CD4-positive, alpha-beta T cell treated with Interleukin-1 beta for 1 hour (primary cell): ENCODE measurements around the gene ENDOV.
A peak's percentile ranks its signal among the peaks of the same experiment; 100 is the strongest.
"Not testable (repeated sequence)": the region's sequence is repeated elsewhere in the genome, so short reads cannot be mapped to it uniquely, and the experiment has no call there.

Source experiments
- DNase-seq, 2 donors: peaks; one replicate each; pipeline ENCODE4 v3.0.0-alpha.2; 2020 to 2022

The ENDOV gene

DNA sequence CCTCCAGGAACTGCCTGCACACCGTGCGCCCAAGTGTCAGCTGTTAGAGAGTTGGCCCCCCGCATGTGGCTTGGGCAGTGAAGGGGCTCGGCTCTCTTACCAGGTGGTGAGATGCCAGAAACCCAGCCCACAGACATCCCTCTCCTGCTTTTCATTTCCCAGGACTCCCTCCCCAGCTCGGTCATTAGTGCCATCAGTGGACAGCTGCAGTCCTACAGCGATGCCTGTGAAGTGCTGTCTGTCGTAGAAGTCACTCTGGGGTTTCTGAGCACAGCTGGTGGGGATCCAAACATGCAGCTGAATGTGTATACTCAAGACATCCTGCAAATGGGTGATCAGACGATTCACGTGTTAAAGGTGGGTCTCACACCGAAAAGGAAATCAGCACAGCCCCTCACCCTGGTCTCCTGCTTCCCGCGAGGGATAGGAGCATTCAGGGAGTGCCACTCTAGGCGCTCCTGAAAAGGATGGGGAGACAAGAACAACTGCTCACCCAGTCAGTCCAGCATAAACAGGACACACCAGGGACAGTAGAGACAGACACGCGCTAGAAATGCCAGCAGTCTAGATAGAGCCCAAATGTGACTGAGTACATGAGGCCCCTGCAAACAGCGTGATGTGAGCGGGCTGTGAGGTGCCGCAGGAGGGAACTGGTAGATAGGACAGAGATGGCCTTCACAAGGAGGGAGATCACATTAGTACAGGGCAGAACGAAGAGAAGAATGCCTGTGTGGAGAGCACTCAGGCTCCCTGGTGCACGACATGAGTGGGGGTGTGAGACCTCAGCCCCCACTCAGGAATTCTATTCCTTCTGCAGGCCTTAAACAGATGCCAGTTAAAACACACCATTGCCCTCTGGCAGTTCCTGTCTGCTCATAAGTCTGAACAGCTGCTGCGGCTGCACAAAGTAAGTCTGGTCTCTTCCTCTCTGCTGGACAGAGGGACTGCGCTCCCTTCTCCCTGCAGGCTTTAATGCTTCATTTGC lies 25.7 kb upstream of the ENDOV start:
- DNase-seq, result no peak

DNA sequence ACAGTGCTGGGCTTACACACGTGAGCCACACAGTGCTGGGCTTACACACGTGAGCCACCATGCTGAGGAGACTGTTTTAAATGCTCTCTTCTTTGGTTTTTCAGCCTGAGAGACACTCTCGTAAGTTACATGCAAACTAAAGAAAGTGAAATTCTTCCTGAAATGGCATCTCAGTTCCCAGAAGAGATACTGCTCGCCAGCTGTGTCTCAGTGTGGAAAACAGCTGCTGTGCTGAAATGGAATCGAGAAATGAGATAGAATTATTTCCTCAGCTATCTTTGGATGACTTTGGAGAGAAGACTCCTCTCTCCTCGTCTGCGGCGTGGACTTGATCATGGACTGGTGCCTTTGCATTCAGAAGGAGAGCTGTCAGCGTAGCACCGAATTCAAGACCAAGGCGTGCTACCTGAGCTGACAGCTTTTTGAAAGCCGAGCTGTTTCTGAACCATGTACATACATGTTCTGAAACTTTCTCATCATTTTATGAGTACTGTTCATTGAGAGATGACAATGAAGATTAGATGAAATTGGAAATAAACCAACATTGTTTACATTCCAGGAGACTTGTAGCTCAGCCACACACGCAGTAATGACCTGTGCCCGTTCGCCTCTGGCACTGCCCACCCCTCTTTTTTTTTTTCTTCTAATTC lies 21.6 kb upstream of the ENDOV start:
- DNase-seq, result no peak

DNA sequence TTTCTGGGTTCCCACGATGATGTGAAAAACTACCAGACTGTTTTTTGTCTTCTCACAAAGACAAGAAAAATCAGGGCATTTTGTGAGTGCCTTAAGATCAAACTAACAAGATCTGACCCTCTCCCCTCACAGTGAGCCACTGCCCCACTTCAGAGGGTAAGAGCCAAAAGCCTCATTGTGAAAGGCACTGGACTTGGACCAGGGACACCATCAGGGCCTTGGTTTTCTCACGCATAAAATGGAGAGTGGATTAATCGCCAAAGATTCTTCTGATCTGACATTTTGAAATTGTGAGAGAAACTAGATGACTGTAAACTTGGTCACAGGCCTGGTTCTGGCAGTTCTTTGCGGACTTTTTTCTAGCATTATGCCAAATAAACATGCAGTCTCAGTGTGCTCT lies 21.0 kb upstream of the ENDOV start:
- no peak for DNase-seq

DNA sequence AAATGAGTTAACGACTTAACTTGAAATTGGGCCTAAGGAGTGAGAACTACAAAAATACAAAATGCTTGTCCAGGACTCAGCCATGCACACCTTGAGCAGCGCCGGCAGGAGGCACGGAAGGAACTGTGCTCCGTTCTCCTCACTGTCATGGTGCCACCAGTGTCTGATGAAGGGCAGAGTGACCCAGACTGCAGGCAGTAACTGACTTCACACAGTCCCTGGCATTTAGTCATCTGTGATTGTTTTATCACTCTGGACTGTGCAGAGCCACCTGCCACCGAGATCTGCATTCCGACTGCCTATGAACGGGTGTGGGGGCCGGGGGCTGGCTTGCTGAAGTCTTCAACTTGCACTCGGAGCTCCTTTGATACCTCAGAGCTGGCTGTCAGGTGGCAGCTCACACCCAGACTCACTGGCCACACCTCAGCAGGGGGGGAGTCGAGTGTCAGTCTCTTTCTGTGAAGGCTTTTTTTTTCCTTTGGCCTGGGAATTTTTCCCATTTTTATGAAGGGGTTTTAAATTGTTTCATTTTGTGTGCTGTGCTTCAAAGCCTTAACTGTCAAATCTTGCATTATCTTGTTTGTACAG lies 20.2 kb upstream of the ENDOV start:
- no peak for DNase-seq

DNA sequence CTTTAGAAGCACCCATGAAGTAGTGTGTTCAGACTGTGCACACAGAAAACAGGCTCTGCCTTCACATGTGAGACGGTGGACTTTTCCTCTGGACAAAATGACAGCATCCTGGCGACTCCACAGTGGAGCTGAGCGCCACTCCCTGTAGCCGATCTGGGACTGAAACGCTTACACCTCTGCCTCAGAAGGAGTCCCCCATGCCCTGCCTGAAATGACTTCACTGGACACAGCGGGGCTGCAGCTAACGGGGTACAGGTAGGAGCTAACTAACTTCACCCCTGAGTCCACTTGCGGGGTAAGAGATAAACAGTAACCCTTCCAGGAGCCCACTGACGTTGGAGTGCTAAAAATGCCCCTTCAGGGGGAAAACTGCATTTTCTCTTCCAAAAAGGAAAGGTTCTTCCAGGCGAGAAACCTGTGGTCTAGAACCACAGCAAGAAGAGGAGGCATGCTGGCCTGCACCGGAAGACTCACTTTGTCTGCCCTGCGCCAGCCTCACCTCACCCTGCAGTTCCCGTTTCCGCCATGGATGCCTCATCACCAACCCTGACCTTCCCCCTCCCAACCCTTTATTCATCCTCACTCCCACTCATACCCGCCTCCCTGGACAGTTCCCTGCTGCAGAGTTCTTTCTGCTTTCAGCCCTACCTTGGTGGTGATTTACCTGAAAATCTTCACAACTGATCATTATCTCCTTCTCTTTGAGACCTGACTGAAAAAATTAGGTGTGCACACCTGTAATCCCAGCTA lies 19.4 kb upstream of the ENDOV start:
- DNase-seq, result no peak

DNA sequence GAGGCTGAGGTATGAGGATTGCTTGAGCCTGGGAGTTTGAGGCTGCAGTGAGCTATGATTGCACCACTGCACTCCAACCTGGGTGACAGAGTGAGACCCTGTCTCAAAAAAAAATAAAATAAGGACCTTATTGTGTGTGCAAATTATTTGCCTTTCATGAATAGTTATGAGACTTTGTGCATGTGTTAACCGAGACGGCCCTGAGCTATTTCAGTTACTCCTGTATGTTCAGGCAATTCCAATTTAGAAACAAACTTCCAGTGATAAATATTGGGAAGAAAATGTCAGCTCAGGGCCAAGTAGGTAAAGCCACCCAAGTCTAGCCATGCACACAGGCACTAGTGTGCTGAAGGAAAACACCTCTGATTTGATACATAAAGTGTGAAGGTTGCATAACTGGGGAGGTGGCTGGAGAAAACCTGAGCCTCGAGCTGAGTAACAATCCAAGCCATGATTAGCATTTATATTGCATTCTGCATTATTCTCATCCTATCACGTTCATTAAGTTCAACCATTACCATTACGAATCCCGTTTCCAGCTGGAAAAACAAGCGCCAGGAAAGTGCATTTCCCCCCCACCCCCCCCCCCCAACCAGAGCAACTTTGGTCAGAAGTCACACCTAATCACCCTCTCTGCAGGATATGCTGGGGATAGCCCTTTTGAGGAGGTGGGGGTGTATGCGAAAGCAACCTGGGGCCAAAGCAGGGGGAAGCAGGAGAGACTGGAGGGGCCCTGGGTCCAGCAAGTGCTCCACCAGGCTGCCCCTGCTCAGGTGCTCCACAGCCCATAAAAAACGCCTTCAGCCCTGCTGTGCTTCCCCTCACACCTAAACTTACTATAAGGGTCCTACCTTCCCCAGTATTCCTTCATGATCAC lies 18.6 kb upstream of the ENDOV start:
- no peak for DNase-seq

DNA sequence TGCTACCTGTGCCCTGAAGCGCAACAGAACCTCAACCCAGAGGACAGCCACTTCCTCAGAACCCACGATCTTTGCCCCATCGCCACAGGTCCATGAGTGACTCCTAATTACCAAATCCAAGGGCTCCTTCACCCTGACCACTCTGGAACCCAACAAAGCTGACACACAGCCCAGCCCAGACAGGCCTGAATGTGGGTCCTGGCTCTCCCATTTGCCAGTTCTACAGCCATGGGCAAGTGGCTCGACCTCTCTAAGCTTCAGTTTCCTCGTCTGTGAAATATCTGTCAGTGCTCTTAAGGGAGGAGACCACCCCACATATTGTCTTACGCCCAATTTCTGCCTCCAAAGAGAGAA lies 18.0 kb upstream of the ENDOV start:
- DNase-seq, result no peak

DNA sequence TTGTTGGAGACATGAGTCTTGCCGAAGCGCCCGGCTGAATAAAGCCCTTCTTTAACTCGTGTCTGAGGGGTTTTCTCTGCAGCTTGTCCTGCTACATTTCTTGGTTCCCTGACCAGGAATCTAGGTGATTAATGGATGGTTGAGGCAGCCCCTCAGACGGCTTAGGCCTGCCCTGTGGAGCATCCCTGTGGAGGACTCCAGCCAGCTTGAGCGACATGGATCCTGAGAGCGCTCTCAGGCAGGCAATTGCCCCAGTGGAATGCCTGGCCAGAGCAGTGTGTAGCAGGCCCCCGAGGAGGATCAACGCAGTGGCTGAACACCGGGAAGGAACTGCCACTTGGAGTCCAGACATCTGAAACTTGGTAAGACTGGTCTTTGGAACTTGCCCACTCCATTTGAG lies 17.3 kb upstream of the ENDOV start:
- no peak for DNase-seq

DNA sequence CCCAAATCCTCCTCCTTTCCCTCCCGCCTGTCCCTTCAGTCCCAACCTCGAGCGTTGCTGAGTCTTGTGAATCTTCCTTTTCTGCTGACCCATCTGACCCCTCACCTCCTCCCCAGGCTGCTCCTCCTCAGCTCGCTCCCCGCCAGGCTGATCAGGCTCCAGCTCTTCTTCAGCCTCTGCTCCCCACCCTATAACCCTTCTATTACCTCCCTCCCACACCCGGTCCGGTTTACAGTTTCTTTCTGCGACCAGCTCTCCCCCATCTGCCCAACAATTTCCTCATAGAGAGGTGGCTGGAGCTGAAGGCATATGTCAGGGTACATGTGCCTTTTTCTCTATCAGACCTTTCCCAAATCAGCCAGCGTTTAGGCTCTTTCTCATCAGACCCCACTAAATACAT lies 13.9 kb upstream of the ENDOV start:
- not testable (repeated sequence) for DNase-seq

DNA sequence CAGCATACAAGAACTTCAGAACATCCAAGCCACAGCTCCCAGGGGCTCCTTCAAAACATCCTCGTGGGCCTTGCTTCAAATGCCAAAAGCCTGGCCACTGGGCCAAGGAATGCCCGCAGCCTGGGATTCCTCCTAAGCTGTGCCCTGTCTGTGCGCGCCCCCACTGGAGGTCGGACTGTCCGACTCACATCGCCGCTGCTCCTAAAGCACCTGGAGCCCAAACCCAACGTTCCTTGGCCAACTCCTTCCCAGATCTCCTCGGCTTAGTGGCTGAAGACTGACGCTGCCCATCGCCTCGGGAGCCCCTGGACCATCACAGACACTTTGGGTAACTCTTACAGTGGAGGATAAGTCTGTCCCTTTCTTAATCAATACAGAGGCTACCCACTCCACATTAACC lies 12.9 kb upstream of the ENDOV start:
- not testable (repeated sequence) for DNase-seq

DNA sequence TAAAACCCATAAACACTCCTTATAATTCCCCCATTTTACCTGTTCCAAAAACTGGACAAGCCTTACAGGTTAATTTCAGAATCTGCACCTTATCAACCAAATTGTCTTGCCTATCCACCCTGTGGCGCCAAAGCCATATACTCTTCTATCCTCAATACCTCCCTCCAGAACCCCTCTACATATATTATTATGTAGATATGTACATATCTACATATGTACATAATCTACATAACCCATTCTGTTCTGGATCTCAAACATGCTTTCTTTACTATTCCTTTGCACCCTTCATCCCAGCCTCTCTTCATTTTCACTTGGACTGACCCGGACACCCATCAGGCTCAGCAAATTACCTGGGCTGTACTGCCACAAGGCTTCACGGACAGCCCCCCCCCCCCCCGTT lies 12.0 kb upstream of the ENDOV start:
- no peak for DNase-seq

DNA sequence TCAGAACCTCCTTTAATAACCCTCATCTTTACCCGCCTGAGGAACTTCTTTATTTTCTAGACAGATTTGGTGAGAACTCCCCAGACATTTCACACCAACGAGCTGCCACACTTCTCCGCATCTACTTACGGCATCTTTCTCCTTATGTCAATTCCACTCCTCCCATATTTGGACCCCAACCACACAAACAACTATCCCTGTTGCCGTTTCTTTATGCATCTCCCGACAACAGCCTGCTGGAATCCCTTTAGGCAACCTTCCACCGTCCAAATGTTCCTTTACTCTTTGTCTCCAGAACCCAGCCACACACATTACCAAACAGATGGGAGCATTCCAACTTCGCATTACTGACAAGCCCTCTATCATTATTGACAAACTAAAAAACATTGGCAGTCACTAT lies 8.8 kb upstream of the ENDOV start:
- DNase-seq, result no peak

DNA sequence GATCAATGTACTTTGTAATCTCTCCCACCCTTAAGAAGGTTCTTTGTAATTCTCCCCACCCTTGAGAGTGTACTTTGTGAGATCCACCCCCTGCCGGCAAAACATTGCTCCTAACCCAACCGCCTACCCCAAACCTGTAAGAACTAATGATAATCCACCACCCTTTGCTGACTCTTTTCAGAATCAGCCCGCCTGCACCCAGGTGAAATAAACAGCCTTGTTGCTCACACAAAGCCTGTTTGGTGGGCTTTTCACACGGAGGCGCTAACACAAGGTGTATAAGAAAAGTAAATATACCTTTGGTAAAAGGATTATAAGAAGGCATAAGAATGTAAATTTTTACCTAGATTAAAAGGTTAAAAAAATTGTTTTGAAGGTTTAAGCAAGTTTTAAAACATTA lies 7.0 kb upstream of the ENDOV start:
- DNase-seq, result not testable (repeated sequence)

DNA sequence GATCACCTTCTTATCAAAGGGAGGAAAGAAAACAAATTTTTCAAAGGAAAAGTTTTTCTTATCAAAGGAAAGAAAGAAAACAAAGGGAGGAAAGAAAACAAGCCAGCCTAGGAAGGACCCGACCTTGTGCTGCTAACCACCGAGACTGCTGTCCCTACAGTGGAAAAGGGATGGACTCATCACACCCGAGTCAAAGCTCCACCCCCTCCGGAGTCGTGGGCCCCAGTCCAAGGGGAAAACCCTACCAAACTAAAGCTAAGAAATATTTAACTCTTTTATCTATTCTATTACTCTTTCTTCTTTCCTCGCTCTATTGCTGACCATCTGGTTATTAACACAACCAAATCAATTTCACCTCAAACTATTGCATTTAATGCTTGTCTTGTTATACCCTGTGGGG lies 6.1 kb upstream of the ENDOV start:
- DNase-seq, result no peak

DNA sequence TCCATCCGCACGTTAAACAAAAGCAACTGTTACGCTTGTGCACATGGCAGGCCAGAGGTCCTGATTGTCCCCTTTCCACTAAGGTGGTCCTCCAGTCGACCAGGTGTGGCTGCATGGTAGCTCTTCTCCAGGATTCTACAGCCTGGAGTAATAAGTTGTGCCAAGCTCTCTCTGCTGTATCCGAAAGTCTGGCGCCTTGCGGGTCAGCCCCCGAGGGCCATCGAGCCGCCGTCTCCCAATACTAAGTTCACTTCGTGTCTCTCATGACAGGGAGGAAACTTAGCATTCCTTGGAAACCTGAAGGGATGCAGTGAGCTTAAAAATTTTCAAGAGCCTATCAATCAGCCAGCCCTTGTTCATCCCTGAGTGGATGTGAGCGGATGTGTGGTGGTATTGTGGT lies 5.3 kb upstream of the ENDOV start:
- no peak for DNase-seq

DNA sequence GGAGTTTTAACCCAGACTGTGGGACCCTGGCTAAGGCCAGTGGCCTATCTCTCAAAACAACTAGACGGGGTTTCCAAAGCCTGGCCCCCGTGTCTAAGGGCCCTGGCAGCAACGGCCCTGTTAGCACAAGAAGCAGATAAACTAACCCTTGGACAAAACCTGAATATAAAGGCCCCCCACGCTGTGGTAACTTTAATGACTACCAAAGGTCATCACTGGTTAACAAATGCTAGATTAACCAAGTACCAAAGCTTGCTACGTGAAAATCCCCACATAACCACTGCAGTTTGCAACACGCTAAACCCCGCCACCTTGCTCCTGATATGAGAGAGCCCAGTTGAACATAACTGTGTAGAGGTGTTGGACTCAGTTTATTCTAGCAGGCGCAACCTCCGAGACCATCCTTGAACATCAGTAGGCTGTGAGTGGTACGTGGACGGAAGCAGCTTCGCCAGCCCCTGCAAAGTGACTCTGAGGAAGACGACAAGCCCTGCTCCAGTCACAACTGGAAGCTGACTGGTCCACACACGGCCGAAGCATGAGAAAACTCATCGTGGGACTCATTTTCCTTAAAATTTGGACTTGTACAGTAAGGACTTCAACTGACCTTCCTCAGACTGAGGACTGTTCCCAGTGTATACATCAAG lies 4.4 kb upstream of the ENDOV start:
- DNase-seq, result not testable (repeated sequence)

DNA sequence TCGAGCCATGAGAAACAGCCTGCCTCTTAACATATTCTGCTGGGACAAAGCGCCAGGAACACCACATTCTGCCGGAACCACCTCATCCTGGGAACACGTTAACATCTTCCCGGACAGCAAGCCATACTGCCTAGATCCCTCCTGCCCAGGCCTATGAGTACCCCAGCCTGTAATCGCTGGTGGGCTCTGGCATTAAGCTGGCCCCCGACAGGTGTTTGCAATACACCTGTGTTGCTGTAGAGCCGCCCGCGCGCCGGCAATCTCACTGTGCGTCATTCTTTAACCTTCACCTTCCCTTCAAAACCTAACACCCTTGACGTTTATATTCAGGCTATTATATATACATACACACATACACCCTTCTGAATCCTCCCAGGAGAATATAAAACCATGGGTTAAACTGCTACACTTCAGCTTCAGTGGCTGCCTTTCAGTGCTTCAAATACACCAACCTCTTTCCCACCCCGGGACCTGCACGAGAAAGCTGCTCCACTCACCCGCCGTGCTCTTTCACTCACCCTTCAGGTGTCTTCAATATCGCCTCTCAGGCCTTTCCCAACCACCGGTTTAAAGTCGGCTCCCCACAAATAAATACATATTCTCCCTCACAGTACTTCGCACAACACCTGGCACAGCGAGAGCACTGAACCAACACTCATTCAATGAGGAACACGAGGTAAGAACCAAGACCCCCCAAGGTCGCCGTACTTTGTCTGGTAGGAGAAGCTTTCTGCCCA lies 1.0 kb upstream of the ENDOV start:
- no peak for DNase-seq

DNA sequence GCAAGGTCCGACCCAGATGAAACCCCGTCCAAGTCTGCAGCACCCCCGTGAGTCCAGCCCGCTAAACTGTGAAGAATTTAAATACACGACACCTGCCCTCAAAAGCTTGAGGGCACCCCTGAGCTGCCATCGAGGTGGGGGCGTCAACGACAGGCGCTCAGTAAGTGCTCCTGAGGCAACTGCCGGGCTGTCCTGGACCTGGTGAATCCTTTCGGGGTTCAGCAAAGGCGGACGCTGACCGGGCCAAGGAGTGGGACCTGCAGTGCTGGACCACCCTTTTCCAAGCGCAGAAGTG lies 512 bp upstream of the ENDOV start:
- DNase-seq, result peak in 1 of 2 donors; percentile 16

DNA sequence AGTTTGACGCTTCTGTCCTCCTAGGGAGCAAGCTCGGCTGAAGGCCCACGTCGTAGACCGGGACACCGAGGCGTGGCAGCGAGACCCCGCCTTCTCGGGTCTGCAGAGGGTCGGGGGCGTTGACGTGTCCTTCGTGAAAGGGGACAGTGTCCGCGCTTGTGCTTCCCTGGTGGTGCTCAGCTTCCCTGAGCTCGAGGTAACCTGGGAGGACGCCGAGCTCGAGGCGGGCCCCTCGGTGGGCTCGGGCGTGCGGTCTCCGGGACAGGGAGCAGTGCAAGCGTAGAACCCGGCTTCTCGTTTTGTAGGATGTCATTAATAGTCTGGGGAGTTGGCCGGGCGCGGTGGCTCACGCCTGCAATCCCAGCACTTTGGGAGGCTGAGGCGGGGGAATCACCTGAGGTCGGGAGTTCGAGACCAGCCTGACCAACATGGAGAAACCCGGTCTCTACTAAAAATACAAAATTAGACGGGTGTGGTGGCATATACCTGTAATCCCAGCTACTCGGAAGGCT lies 715 bp downstream of the ENDOV start:
- no peak for DNase-seq

DNA sequence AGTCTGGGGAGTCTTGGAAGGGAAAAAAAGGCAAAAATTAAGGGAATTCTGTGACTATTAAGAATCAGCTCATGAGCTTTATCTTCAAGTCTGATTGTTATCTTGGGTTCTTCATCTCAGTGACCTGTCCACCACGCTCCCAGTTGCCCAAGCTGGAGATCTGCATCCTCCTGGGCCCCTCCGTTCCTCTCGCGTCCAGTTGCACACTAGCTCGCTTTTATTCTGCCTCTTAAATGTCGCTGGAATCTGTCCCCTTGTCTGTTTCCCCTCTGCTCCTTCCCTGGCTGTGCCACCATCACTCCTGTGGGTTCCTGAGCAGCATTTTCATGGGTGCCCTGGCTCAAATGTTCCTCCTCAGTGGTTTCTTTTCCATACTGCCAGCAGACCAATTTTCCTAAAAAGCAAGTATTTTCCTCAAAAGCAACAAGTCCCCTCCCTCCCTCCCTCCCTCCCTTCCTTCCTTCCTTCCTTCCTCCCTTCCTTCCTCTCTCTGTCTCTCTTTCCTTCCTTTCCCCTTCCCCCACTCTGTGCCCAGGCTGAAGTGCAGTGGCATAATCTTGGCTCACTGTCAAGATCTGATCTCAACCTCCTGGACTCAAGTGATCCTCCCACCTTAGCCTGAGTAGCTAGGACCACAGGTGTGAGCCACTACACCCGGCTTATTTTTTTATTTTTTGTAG lies 1.4 kb downstream of the ENDOV start:
- DNase-seq, result no peak

DNA sequence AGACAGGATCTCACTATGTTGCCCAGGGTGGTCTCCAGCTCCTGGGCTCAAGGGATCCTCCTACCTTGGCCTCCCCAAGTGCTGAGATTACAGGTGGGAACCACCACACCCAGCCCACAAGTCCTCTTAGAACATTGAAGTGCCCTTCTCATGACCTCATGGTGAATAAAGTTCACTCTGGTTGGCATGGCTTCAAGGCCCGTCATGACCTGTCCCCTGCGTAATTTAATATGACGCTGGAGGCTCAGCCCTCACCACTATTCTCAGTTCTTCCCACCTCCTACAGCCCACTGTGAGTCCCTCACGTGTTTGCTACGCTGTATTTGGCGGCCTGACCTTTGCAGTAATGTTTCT lies 1.9 kb downstream of the ENDOV start:
- no peak for DNase-seq
